NB4 (cell line): Measurements from ENCODE around the gene ARPP21.

ENCODE experiments used
- DNase-seq: peaks from one replicate; pipeline ENCODE4 v3.0.0; 2010; ENCODE audit warnings: low read depth
- H3K4me3 ChIP-seq: one replicate; pipeline ENCODE4 v1.5.1; 2011; ENCODE audit warnings: mild to moderate bottlenecking, low read depth, low read length, moderate library complexity
- MYC ChIP-seq: IDR thresholded peaks from 2 replicates; pipeline ENCODE4 v1.6.1; 2011; ENCODE audit warnings: low read depth, low read length
- POLR2A ChIP-seq: IDR thresholded peaks from 2 replicates; pipeline ENCODE4 v1.6.1; 2011; ENCODE audit warnings: mild to moderate bottlenecking; ENCODE audit not compliant: insufficient read length; ENCODE audit errors: extremely low read depth
- TF ChIP-seq, protein P1 (sequence below): IDR thresholded peaks from one replicate; pipeline ENCODE4 v1.5.1; 2012; ENCODE audit warnings: low read depth, low read length
- TF ChIP-seq, protein P2 (sequence below): IDR thresholded peaks from 2 replicates; pipeline ENCODE4 v1.6.1; 2011; ENCODE audit warnings: low read depth, low read length

The ARPP21 gene

DNA sequence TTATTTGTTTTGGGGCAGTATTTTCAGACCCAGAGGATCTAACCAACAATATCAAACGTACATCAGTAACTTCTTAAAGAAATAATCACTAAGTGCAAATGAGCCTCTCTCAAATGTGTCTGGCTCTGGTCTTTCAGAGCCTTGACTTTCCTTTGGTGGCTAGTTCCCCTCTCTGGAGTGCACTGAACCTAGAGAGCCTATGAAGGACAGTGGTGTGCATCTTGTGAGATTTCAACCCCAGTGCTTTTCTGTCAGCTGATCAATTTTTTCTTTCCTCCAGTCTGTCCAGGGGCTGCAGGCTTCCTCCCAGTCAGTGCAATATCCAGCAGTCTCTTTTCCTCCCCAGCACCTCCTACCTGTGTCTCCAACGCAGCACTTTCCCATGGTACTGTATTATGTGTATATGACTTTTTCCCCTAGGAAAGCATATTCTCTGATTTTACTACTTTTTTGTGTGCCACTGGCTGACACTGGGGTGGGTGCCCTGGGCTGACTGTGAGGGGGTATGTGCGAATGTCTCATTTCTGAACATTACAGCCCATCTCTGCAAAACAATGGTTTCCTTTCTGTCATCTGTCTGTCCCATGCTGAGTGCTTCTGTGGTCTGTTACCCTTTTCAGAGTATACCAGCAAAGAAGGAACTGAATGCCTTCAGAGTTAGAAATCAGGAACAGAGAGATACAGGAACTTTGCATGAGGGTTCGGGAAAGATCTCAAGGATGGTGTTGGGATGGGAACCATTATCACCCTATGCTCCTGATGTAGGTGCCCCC, 98.8 kb downstream of the ARPP21 start:
- no peak for DNase-seq
- H3K4me3 ChIP-seq: no peak overlapping the region
- TF ChIP-seq, protein P1, sequence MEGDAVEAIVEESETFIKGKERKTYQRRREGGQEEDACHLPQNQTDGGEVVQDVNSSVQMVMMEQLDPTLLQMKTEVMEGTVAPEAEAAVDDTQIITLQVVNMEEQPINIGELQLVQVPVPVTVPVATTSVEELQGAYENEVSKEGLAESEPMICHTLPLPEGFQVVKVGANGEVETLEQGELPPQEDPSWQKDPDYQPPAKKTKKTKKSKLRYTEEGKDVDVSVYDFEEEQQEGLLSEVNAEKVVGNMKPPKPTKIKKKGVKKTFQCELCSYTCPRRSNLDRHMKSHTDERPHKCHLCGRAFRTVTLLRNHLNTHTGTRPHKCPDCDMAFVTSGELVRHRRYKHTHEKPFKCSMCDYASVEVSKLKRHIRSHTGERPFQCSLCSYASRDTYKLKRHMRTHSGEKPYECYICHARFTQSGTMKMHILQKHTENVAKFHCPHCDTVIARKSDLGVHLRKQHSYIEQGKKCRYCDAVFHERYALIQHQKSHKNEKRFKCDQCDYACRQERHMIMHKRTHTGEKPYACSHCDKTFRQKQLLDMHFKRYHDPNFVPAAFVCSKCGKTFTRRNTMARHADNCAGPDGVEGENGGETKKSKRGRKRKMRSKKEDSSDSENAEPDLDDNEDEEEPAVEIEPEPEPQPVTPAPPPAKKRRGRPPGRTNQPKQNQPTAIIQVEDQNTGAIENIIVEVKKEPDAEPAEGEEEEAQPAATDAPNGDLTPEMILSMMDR: no peak
- TF ChIP-seq POLR2A (no peak), MYC (no peak)
- TF ChIP-seq, protein P2, sequence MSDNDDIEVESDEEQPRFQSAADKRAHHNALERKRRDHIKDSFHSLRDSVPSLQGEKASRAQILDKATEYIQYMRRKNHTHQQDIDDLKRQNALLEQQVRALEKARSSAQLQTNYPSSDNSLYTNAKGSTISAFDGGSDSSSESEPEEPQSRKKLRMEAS: no peak

DNA sequence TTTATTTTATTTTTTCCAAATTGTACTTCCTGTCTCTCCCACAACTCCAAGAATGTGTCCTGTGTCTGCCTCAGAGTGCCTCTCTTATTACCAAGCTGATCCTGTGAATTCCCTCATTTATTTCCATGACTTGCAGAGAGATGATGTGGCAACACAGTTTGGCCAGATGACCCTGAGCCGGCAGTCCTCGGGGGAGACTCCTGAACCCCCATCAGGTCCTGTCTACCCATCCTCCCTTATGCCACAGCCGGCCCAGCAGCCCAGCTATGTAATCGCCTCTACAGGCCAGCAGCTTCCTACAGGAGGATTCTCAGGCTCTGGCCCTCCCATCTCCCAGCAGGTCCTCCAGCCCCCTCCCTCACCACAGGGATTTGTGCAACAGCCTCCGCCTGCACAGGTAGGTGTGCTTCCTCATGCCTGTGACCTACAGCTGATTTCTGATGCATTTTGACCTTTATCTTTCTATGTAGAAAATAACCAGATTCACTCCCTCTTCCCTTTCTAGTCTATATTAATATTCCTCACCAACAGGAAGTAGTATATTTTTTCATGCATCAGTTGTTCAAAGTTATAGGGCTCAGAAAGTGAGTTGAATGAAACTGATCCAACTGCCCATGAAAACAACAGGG, 100.0 kb downstream of the ARPP21 start:
- DNase-seq: no peak
- TF ChIP-seq, protein P1: no peak
- TF ChIP-seq, protein P2: no peak
- TF ChIP-seq MYC (no peak), POLR2A (no peak)
- H3K4me3 ChIP-seq: no peak overlapping the region

DNA sequence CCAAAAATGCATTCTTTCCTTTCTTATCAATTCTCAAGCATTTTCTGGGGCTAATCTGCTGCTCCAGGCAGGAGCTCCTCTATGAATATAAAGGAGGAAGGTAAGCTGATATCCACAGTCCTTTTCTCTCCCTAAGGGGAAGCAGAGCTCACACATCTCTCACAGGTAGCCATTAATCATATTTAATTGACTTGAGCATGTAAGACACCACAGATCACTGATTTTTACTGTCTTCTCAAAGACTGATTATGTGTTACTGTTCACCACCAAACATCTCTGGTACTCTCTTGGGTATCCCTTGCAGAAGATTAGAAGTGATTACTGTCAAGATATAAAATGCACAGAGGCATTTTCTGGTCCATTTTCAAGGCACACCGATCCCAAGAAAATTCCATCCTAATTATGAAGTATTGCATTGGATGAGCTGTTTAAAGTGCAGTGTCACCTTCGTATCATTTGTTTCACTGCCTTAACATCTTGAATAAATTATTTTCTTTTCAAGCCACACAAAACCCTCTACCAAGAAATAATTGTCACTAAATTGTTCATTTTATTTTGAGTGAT, 100.7 kb downstream of the ARPP21 start:
- no peak overlapping the region for H3K4me3 ChIP-seq
- TF ChIP-seq POLR2A: no peak
- TF ChIP-seq, protein P2: no peak
- no peak for TF ChIP-seq MYC
- TF ChIP-seq, protein P1: no peak
- DNase-seq: no peak

DNA sequence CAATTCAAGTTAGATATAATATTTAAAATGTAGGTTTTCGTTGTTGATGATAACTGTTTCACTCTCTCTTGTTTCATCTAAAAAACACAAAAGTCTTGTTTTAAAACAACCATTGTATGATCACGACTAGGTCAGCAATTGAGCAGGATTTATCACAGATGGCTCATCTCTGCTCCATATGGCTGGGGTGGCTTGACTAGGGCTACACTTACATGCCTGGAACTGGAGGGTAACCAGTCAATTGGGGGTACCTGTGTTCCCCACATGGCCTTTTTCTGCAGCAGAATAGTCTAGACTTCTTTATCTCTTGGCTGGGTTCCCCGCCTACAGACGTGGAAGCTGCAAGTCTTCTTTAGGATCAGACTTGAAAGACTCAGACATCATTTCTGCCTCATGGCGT, 103.9 kb downstream of the ARPP21 start:
- DNase-seq: no peak
- no peak overlapping the region for H3K4me3 ChIP-seq
- TF ChIP-seq, protein P2: no peak
- TF ChIP-seq, protein P1: no peak
- no peak for TF ChIP-seq POLR2A
- TF ChIP-seq MYC: no peak

DNA sequence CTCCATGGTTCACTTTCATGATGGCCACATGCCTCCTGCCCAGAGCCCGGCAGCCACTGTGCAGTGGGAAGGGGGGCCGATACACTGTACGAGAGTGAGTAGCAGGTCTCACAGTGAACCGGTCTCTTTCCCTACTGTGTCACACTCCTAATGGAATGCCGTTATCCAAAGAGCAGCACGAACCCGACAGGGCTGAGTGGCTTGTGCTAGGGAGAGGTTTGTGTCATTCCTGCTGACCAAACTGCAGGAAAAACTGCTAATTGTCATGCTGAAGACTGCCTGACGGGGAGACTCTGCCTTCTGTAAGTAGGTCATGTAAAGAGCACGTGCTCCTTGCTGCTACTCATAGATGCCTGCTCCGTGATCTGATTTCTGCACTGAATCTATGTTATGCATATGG, 105.1 kb downstream of the ARPP21 start:
- H3K4me3 ChIP-seq: no peak overlapping the region
- TF ChIP-seq, protein P2: no peak
- TF ChIP-seq, protein P1: no peak
- TF ChIP-seq MYC (no peak), POLR2A (no peak)
- no peak for DNase-seq
